Choroid plexus epithelial cell (primary cell): ENCODE results near the gene TBC1D22A.

Source experiments
- DNase-seq: peaks from one replicate; pipeline ENCODE4 v3.0.0-alpha.2; 2010; ENCODE audit warnings: low read depth
- H3K4me3 ChIP-seq: 2 replicates; pipeline ENCODE4 v1.5.1; 2011; ENCODE audit warnings: low read depth, mild to moderate bottlenecking, control low read depth, low read length, moderate library complexity
- TF ChIP-seq, protein P1 (sequence below): conservative IDR thresholded peaks from 2 replicates; pipeline ENCODE4 v1.5.1; 2011; ENCODE audit warnings: low read depth, mild to moderate bottlenecking, control low read depth, inconsistent platforms, low read length, moderate library complexity

TBC1D22A gene

DNA sequence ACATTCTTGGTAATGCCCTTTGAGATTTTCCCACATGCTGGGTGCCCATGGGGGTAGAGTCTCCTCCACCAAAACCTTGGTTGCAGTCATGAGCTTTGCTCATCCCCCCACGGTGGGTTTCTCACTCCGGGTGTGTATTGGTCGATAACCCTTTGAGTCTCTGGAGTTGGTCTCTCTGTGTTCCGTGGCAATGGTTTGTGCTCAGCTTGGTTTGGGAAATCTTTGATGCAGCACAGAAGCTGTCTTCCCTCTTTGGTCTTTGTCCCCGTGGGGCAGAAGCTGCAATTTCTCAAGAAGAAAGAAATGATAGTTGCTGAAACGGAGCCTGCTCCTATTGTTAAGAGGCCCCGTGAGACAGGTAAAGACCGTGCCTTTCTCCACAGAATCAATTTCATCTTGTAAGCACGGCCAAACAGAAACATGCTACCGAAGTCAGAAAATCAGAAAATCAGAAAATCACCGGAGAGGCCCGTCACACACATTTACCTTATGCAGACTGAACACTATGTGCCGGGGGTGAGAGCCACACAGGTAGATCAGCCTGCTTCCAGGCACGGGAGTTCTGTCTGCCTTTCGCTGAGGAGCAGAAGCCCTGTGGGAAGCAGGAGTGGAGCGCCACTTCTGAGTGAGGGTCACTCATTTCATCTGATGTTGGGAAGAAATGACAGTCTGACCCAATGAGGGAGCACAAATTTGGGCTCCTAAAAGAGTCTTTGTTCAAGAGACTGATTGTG lies 186.1 kb downstream of the TBC1D22A start:
- no peak overlapping the region for H3K4me3 ChIP-seq
- no peak for DNase-seq
- TF ChIP-seq, protein P1, sequence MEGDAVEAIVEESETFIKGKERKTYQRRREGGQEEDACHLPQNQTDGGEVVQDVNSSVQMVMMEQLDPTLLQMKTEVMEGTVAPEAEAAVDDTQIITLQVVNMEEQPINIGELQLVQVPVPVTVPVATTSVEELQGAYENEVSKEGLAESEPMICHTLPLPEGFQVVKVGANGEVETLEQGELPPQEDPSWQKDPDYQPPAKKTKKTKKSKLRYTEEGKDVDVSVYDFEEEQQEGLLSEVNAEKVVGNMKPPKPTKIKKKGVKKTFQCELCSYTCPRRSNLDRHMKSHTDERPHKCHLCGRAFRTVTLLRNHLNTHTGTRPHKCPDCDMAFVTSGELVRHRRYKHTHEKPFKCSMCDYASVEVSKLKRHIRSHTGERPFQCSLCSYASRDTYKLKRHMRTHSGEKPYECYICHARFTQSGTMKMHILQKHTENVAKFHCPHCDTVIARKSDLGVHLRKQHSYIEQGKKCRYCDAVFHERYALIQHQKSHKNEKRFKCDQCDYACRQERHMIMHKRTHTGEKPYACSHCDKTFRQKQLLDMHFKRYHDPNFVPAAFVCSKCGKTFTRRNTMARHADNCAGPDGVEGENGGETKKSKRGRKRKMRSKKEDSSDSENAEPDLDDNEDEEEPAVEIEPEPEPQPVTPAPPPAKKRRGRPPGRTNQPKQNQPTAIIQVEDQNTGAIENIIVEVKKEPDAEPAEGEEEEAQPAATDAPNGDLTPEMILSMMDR: no peak

DNA sequence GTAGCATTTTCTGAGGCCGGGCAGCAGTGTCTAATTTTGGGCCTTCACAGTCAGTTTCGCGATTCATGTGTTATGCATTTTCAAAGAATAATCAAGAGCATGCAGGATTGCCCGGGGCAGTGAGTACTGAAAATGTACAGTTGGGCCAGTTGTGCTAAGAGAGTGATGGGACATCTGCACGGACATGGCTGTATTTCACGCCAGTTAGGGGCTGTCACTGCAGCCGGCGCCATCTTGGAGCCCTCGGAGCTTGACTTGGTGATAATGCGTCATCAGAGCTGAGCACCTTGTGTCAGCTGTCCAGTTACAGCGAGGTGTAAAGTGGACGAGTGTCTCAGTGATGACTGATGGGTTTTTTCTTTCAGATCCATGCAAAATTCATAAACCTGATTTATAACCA lies 188.9 kb downstream of the TBC1D22A start:
- TF ChIP-seq, protein P1: no peak
- no peak overlapping the region for H3K4me3 ChIP-seq

DNA sequence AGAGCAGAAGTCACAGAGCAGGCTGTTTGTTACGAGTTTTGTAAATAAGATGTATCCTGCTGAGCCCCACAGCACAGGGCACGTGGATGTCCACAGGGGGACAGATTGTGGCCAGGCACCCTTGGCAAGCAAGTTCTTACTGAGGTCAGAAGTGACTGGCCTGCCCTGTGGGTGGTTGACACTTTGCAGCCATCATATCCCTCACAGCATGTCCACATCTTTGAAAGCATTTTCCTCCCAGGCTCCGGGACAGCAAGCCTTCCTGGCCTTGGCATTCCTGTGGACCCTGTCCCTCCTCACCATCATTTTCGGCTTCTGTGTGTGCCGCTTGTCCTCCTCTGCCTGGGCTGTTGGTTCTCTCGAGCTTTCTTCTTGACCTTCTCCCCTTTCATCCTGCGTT lies 189.5 kb downstream of the TBC1D22A start:
- no peak for DNase-seq
- no peak overlapping the region for H3K4me3 ChIP-seq
- TF ChIP-seq, protein P1: no peak

More for the DNA sequence above, 188.9 kb downstream of the TBC1D22A start:
- DNase-seq: no peak

DNA sequence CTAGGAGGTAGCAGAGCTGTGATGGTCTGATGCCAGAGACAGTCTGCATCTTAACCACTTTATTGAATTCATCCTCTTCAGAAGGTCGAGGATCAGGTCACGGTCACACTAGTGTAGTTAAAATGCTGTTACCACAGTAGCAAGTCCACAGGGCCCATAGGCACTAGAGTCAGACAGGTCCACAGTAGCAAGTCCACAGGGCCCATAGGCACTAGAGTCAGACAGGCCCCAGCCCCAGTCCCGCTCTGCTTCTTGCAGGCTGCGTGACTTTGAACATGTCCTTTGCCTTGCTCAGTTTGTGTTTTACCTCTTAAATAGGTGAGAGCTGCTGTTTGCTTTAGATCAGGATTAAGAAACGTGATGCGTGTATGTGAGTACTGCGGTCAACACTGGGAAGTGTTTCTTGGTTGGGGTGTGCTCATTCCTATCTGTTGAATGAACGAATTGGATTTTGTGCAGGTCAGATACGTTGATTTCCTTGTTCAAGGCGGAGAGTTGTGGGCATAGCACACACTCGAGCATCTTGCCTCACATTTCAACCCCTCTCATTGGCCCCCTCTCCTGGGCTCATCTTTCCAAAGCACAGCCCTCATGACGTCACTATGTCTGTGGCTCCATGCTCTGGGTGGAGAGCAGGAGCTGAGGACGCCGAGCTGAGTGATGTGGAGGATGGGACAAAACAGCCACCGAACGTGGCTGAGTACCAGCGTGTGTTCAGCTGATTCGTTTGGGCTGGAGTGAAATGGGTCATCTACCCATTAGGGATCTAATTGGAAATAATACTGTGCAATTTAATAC lies 191.7 kb downstream of the TBC1D22A start:
- no peak for DNase-seq
- no peak overlapping the region for H3K4me3 ChIP-seq
- TF ChIP-seq, protein P1: no peak

DNA sequence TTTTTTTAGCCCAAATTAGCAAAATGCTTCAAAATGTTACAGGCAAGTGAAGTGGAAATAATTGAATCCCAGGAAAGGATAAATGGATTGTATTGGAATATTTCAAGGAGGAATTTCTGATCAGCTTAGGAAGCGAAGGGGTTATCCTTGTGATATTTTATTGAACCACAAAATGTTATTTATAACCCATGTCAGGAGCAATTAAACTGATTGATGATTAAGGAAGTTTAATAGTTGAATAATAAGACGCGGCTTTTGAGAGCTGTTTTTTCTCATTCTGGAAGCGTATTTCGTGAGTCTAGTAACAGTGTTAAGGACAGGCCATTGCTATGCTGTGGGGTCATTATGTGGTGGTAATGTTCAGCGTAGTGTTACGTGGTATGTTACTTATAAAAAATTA lies 192.3 kb downstream of the TBC1D22A start:
- no peak for DNase-seq
- H3K4me3 ChIP-seq: no peak overlapping the region
- TF ChIP-seq, protein P1: no peak

DNA sequence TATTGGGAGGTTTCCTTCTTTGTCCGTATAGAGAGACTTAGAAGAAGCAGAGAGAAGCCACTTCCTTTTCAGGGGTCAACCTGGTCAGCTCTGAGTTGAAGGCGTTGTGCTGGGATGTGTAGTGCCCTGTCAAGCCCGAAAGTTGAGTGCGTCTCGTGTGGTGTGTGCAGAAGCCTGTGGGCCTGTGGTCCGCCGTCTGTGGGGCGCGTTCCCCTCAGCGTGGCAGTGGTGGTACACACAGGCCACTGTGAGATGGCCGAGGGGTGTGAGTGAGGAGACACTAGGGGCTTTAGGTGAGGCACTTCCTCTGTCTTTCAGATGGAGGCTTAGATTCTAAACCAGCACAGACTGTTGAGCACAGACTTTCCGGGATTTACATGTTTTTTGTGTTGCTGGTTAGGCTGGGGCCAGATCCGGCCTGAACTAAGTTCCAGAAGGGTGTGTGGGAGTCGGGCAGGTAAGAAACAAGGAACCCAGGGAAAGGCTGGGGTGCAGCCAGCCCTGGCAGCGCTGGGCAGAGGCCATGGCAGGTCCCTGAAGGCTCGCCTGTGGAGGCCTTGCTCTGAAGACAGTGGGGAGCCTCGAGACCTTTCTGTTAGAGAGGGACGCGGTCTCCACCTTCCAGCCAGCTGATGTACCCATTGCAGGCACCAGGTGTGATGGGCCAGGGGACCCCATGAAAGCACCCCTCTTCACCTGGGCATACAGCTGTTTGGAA lies 194.2 kb downstream of the TBC1D22A start:
- TF ChIP-seq, protein P1: no peak
- no peak for DNase-seq
- no peak overlapping the region for H3K4me3 ChIP-seq
